Measurements from ENCODE around the gene GDI1. TPM values are rescaled to one million over a fixed set of nuclear protein-coding genes. Genes with fewer than 3 reads are reported as not detected.

GDI1 gene
- total RNA-seq, 1 donor from 2014 or later, result 102 TPM

DNA sequence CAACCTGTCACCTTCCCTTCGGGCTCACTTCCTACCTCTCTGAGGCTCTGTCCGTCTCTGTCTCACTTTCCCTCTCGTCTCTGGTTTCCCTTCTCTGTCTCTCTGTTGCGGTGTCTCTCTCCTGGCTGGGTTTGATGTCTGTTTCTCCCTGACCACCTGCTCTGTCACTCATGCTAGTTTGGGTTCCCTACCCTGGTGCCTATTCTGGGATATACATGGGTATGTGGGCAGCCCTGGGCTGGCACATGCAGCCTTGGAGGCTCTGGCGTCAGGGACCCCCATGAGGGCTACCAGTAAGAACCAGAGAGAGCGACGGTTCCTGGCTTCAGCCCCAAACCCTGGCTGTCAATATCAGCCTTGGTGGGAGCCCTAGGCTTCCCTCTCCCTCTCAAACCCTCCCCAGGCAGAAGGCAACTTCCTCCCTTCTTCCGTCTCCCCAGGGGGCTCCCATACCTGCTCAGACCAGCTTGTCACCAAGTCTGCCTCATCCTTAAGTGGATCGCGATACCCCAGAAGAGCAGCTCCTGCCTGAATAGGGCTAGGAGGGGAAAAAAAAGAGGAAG lies 28.2 kb upstream of the GDI1 start:
- intact Hi-C loops (cut with micrococcal nuclease), result no loop called here

DNA sequence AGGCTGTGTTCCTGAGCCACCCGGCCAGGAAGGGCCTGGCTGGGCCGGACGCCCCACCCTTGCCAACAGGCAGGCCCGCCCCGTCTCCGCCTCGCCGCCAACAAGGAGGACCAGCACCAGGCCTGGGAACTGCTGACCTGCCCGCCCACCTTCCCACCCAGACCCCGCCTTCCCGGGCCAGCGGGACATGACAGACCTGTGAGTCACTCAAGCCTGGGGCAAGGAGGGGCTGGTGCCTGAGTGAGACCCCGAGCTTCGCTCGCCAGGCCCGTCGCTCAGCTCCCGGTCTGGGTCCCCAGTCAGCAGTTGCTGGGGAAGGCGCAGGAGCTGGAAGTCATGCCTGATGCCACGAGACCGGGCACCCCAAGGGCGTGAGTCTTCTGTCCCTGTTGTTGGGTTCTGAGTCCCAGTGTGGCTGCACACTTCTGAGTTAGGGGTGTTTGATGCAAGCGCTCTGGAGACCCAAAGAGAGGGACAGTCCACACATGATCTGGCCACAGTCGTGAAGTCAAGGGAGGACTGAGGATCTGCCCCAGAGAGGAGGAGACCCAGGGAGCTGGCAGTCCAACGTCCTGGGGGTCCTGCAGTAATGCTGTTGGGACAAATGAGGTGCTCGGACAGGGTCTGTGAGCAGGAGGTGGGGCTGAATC lies 27.6 kb upstream of the GDI1 start, which contains the start of gene DNASE1L1:
TSS of gene DNASE1L1 (minus strand) at position 33 of the 650 bp plus-strand sequence. CDS start 3,686 bp downstream, outside the sequence.
- intact Hi-C loops (cut with micrococcal nuclease), result no loop called here

DNA sequence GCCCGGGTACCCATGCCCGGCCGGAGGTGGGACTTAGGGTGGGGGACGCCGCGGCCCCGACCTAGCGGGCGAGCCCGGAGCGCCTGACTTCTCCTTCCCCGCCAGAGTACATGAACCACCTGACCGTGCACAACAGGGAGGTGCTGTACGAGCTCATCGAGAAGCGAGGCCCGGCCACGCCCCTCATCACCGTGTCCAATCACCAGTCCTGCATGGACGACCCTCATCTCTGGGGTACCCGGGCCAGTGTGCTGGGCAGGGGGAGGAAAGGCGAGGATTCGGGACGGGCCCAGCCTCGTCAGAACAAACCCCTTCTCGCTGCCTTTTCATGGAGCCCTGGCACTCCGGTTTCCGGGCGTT lies 25.0 kb upstream of the GDI1 start:
- intact Hi-C loops (cut with micrococcal nuclease), result loop anchor here (1.0 to 5.0 kb wide), 3 partner anchors 16 to 105 kb away; partner anchors contain the start of genes ATP6AP1, FAM3A and LAGE3

DNA sequence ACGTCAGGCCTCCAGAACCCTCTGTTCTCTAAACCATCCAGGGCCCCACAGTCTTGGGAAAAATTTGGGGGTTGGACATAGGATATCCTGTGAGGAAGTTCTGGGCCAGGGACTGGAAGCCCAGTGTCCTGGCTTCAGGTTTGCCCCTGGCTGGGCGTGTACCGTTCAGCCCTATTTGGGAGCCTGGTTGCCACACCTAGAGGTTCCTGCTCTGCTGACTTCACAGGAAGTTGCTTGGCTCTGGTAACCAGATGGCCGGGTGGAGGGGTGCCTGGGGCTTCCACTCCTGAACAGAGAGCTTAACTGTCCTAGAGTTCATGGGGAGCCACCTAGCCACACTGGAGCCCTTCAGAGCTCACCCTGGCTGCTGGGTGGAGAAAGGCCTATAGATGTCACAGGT lies 24.5 kb upstream of the GDI1 start:
- intact Hi-C loops (cut with micrococcal nuclease), result loop anchor here (1.0 to 5.0 kb wide), 3 partner anchors 16 to 104 kb away; partner anchors contain the start of genes ATP6AP1, FAM3A and LAGE3

DNA sequence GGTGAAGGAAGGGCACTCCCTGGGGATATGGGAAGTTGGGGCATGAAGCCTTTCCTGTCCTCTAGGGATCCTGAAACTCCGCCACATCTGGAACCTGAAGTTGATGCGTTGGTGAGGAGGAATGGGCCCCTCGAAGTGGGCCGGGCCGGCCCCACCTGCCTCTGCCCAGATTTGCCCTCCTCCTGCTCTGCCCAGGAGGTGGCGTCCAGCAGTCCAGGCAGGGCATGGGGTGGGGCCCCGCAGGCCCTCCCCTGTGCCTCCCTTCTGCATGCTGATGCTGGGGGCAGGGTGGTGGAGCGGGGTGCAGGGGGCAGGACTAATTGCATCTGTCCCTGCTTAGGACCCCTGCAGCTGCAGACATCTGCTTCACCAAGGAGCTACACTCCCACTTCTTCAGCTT lies 23.8 kb upstream of the GDI1 start:
- intact Hi-C loops (cut with micrococcal nuclease), result loop anchor here (2.0 to 5.0 kb wide), 2 partner anchors 64 to 104 kb away; partner anchors contain the start of genes FAM3A and LAGE3

DNA sequence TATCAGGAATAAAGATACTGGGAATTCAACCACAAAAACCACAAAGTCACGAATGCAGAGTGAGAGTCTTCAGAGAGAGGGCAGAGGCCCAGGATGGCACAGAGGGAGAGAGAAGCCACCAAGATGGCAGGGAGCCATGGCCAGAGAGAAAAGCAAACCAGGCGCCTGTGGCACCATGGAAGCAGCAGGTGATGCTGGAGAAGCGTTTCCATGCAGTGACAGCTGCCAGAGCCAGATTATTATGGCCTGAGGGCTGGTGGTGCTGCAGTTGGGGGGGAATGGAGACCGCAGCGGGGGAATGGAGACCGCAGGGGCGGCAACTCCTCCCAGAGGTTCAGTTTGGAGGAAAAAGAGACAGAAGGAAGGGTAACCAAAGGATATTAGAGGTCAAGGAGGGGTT lies 19.8 kb upstream of the GDI1 start:
- intact Hi-C loops (cut with micrococcal nuclease), result no loop called here

DNA sequence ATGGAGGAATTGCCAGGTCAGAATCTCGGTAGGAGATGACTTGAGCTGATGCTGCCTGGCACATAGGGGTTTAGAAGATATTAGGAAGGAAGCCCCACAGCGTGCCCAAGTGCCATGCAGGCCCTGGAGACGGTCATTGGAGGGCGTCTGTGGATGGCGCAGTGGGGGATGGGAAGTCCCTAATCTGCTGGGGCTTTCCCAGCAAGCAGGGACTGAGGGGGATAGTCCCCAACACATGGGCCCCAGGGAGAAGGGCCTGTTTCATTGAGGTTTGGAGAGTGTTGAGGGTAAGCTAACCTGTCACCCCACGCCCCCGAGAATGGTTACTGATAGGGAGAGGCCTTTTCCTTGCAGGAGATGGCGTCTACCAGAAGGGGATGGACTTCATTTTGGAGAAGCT lies 17.8 kb upstream of the GDI1 start:
- intact Hi-C loops (cut with micrococcal nuclease), result no loop called here

DNA sequence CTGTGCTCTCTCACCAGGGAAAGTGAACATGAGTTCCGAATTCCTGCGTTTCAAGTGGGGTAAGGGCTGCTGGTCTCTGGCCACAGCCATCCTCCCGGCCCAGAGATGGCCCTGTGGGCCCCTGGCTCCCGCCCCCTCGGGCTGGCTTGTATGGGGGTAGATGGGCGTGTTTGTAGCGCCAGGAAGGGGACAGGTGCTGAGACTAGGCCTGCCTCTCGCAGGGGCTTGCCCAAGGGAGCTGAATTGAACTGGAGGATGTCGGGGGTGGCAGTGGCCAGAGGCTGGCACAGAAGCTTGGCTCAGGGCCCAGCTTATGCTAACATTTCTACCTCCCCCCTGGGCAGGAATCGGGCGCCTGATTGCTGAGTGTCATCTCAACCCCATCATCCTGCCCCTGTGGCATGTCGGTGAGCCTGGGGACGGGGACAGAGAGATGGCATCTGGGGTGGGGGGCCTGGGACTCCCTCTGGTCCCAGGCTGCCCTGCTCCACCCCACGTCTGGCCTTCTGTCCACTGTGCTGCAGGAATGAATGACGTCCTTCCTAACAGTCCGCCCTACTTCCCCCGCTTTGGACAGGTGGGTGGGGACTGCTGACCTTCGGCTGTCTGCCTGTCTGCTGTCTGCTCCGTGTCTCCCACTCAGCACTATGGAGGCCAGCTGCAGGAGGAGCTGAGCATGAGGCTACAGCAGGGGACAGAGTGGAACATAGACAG lies 17.1 kb upstream of the GDI1 start:
- intact Hi-C loops (cut with micrococcal nuclease), result no loop called here

DNA sequence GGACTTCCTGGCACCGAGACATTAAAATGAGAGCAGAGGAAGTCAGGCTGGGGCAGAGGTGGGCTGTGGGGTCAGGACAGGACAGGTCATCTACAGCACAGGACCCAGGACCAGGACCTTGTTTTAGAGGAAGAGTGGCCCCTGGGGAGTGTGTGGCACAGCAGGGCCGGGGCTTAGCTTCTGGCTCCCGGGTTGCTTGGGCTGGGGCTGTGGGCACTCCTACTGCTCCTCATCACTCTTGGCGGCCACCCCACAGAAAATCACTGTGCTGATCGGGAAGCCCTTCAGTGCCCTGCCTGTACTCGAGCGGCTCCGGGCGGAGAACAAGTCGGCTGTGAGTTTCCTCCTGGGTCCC lies 16.6 kb upstream of the GDI1 start:
- intact Hi-C loops (cut with micrococcal nuclease), result no loop called here

DNA sequence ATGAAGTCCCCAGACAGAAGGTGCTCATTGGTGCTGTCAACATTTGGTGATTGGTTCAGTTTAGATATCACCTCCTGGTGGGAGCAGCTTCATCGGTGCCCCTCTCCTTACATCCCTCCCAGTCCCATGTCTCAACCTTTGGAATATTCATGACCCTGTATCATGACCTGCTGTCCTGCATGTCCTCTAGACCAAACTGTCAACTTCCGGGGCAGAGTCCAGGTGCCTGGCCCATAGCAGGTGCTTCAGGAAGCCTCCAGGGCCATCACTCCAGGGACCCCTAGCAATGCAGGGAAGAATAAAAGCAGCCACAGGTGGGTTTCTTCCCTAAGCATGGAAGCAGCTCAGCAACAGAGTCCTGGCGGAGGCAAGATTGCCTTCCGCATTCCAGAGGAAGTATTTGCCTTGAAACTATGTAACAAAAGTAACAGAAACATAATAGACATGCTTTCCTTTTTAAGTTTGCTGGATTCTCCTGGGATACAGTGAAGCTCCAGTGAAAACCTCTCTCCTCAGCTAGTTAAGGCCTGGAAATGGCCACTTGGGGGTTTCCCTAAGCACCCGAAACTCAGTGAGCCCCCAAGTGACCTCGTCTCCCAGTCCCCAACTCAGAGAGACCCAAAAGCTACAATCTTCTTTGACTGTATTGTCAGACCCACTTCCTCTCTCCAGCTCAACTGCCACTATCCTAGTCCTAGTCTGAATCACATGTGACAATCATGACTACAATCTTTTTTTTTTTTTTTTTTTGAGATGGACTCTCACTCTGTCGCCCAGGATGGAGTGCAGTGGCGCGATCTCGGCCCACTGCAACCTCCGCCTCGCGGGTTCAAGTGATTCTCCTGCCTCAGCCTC lies 9.8 kb upstream of the GDI1 start:
- intact Hi-C loops (cut with micrococcal nuclease), result no loop called here

DNA sequence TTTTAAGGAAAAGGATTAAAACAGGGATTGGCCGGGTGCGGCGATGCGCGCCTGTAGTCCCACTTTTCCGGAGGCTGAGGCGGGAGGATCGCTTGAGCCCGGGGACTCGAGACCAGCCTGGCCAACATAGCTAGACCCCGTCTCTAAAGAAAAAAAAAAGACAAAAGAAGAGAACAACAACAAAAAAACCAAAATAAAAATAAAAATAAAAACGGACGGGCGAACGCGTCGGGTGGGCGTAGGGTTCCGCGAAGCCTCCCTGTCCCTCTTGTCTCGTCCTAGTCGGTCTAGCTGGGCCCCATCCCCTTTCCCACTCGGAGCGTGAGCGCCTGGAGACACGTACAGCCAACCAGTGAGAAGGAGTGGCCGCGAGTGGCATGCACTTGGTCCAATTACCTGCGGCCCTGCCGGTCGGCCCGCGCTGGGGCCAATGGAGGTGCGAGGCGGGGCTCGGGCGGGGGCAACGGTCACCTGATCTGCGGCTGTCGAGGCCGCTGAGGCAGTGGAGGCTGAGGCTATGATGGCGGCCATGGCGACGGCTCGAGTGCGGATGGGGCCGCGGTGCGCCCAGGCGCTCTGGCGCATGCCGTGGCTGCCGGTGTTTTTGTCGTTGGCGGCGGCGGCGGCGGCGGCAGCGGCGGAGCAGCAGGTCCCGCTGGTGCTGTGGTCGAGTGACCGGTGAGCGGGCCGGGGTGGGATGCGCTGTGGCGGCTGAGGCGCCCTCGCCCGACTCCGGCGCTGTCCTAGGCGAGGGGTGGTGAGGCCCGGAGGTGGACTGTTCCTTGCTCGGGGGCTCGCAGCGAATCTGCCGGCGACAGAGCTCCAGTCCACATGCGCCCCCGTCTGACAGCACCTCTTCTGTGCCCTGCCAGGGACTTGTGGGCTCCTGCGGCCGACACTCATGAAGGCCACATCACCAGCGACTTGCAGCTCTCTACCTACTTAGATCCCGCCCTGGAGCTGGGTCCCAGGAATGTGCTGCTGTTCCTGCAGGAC lies 8.5 kb upstream of the GDI1 start, which contains the start of gene ATP6AP1:
TSS of gene ATP6AP1 (plus strand) at position 502 of the 996 bp plus-strand sequence. CDS start at position 518, 16 bp downstream.
- intact Hi-C loops (cut with micrococcal nuclease), result loop anchor here (1.0 to 2.0 kb wide), 4 partner anchors 8 to 62 kb away; partner anchors contain the start of genes PLXNA3 and SLC10A3

DNA sequence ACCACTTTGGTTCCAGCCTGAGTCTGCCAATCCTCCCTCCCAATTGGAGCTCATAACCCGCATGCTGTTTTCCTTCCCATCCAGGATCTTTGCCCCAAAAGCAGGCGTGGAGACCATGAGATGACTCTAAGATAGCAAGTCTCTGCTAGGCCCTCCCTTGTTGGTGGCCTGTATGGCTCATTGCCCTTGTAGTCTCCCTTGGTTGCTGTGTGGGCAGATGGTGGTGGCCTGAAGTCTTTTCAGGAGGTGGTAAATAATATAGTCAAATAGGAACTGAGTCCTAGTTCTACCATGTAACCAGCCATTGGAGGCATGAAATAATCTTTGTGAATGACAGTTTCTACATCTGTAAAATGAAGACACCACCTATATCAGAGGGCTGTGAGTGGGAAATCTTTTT lies 7.2 kb upstream of the GDI1 start:
- intact Hi-C loops (cut with micrococcal nuclease), result loop anchor here (2.0 kb wide), 2 partner anchors 29 to 61 kb away; partner anchors contain the start of genes PLXNA3 and SLC10A3

DNA sequence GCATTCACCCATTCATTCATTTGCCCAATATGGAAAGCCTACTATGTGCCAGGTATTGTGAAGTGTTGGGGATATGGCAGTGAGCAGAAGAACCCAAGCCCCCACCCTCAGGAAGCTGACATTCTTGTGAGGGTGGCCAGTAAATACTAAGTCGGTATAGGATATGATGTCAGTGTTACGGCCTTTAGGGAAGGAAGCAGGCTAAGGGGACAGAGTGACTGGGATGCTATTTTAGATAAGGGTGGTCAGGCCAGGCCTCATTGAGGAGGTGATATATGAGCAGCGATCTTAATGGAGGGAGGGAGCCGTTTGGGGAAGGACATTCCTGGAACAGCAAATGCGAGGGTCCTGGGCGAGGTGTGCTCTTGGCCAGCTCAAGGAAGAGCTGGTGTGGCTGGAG lies 6.5 kb upstream of the GDI1 start:
- intact Hi-C loops (cut with micrococcal nuclease), result no loop called here

DNA sequence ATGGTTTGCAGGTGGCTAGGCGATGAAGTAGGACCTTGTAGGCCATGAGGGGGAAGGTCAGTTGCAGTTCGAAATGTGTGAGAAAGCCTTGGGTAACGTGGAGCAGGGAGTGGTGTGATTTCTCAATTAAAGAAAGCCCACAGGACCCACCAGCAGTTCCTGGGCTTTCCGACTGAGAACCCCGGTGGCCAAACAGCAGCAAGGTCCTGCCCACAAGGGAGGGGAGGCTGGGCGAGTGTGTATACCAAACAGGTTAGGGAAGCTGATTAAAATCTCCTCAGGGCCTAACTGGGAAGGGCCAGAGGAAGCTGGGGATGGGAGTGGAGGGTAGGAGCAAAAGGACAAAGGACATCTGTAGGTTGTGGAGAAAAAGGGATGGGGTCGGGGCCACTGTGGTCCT lies 6.0 kb upstream of the GDI1 start:
- intact Hi-C loops (cut with micrococcal nuclease), result no loop called here

DNA sequence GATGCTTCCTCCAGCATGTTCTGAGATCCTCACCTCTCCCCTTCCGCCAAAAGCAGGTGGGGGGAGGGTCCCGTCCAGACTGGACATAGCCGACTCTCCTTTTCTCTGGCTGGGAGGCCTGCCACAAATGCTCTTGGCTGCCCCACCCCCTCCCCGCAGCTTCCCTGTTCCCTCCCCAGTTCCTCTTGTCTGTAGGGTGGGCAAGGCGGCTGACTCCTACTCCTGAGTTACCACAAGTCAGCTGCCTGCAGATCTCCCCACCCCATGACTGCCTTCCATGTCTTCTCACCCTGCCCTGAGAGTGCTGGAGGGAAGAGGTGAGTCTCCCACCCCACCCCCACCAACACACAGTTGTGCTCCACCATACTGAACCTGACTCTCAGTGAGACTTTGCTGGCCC lies 5.6 kb upstream of the GDI1 start:
- intact Hi-C loops (cut with micrococcal nuclease), result no loop called here

DNA sequence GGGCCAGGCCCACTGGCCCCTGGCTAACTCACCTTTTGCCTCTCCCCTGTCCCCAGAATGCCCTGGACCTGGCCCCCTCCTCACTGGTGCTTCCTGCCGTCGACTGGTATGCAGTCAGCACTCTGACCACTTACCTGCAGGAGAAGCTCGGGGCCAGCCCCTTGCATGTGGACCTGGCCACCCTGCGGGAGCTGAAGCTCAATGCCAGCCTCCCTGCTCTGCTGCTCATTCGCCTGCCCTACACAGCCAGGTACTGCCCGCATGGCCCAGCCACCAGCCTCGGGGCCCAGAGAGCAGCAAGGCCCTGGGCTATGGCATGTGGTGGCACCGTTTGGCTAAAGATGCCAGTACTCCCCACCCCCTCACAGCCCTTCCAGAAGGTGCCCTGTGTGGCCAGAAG lies 4.7 kb upstream of the GDI1 start:
- intact Hi-C loops (cut with micrococcal nuclease), result no loop called here

DNA sequence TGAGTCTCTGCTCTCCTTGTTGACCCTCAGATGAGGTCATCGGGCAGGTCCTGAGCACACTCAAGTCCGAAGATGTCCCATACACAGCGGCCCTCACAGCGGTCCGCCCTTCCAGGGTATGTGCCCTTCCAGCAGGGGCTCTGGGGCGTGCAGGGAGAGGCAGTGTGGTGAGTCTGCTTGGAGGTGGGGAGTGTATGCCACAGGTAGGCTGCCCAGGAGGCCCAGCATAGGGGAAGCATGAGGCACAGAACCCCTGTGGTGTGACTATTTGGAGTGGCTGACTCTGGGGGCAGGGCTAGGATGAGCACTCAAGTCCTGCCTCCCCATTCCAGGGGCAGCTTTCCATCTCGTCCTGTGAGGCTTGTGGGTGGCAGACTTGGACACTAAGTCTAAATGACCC lies 3.3 kb upstream of the GDI1 start:
- intact Hi-C loops (cut with micrococcal nuclease), result no loop called here

DNA sequence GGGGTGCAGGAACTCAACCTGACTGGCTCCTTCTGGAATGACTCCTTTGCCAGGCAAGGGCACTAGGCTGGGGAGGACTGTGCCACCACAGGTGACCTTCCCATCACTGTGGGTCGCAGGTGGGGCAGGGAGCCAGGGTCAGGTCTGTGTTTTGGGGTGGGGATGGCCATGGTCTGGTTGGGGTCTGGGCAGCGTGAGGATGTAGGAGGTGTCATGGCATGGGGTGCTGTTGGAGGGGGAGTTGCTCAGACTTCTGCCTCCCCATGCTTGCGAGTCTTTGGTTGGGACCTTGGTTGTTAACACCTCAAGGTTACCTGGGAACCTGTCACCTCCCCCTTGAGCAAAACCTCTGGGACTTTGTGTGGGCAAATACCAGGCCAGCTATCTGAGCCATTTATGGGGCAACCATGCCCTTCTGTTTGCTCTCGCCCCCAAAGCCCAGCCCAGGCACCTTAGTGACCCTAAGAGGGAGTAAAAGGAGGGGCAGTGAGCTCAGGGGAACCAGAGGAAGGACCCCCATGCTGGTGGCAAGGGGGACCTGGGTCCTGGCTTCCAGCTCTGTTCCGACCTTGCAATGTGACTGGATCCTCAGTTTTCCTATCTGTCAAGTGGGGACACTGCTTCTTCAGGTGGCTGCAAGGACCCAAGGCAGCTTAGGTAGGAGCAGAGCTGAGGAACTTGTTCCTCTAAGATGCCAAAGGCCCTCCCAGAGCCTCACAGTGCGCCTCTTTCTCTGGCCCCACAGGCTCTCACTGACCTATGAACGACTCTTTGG lies 2.4 kb upstream of the GDI1 start:
- intact Hi-C loops (cut with micrococcal nuclease), result loop anchor here (5.0 kb wide), 1 partner anchor 37 kb away; the partner anchor contains the start of gene RPL10

DNA sequence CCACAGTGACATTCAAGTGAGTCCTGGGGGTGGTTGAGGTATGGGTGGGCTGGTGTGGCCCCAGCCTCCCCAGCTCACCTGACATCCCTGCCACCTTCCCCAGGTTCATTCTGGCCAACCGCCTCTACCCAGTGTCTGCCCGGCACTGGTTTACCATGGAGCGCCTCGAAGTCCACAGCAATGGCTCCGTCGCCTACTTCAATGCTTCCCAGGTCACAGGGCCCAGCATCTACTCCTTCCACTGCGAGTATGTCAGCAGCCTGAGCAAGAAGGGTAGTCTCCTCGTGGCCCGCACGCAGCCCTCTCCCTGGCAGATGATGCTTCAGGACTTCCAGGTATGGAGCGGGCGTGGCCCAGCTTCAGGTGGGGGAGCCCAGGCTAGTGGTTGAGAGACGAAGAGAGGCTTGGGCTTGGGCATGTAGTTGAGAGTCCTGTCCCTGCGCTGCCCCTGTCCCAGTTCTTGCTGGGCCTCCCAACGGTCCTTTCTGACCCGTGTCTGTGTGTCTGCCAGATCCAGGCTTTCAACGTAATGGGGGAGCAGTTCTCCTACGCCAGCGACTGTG lies 1.7 kb upstream of the GDI1 start:
- intact Hi-C loops (cut with micrococcal nuclease), result loop anchor here (5.0 kb wide), 1 partner anchor 38 kb away; the partner anchor contains the start of gene RPL10
